HG03442 (cell line): ENCODE data around the gene MYH6.
"Not testable (repeated sequence)": the region's sequence is repeated elsewhere in the genome, so short reads cannot be mapped to it uniquely, and the experiment has no call there.

Source experiments
- ATAC-seq: cut with Tn5 transposase; IDR thresholded peaks from one replicate; pipeline ENCODE4 v1.9.1; 2021; ENCODE audit warnings: mild to moderate bottlenecking, moderate library complexity; ENCODE audit not compliant: unreplicated experiment

Gene MYH6

DNA sequence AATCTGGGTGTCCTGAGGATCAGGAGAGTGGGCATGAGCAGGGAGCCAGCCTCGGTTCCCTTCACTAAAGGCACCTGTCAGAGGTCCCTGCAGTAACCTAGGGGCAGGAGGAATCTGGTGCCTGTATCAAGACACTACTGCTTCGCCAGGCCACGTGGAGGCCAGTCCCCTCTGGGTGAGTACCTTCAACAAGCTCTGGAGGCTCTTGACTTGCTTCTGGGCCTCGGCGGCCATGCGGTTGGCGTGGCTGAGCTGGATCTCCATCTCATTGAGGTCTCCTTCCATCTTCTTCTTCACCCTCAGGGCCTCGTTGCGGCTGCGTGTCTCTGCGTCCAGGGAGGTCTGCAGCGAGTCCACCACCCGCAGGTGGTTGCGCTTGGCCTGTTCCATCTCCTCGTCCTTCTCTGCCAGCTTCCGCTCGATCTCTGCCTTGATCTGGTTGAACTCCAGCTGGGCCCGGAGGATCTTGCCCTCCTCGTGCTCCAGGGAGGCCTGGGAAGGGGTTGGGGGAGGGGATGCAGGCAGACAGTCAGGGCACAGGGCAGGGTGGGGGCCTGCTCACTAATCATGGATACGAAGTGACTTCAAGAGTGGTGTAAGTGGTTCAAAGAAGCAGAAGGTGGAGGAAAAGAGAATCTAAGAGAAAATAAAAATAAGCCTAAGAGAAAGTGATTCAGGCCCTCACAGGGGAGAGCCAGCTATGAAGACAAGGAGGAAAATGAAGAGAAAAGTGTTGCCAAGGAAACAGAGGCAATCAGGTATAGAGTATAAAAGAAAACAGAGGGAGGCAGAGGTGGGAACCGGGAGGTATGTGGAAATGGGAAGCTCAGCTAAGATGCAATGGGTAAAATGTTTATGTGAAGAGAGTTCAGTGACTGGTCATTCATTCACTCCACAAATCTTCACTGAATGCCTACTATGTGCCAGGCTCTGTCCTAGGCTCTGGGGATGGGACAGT, 8.0 kb upstream of the MYH6 start:
- no peak for ATAC-seq

GRCh38 chr14:23414906-23415820, 7.1 kb upstream of the MYH6 start:
- ATAC-seq: no peak

- no peak for ATAC-seq
Measured at GRCh38 chr14:23414254-23414653, 6.2 kb upstream of the MYH6 start.

GRCh38 chr14:23413681-23414080, 5.6 kb upstream of the MYH6 start:
- ATAC-seq: no peak

GRCh38 chr14:23411563-23412525, 3.8 kb upstream of the MYH6 start:
- ATAC-seq: no peak

DNA sequence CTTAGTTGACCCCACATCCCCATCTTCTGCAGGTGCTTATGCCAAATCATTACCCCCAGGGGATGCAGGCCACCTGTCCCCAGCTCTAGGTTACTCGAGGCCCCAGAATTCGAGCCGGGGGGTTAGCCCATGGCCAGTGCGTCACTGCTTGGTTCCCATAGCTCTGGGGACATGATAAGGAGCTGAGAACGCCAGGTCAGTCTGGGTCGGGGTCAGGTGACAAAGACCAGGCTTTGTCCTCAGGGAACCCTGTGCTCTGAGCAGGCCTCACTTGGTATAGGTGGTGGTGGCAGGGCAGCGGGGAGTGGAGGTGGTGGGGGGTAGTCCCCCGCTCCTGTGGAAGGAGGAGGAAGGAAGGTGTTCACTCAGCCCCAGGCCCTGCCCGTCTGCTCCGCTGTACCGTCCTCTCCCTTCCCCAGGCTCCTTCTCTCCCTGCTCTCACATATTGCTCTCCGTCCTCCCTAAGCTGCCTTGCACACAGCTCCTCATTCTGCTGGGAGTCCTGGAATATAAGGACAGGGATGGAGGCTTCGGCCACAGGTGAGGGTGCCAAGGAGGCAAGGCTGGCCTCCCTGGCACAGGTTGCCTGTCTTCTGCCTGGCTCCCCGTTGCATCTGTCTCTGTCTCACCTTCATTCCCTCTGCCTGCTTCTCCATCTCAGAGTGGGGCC, 2.0 kb upstream of the MYH6 start:
- ATAC-seq: no peak

GRCh38 chr14:23409475-23409874, 1.4 kb upstream of the MYH6 start:
- ATAC-seq: peak; percentile 64

DNA sequence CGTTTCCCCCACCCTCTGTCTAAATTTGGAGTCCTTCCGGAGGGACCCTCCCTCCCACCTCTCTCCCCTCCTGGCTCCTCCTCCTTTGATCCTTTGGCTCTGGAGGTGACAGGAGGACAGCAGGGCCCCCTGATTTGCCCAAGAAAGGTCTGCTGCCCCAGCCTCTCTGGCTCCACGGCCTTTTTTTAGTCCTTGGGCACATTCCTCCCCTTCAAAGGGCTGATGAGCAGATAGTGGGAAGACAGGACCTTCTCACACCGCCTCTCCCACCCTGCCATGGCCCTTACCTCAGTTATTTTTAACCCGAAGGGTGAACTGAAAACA, 196 bp upstream of the MYH6 start:
- ATAC-seq: no peak

DNA sequence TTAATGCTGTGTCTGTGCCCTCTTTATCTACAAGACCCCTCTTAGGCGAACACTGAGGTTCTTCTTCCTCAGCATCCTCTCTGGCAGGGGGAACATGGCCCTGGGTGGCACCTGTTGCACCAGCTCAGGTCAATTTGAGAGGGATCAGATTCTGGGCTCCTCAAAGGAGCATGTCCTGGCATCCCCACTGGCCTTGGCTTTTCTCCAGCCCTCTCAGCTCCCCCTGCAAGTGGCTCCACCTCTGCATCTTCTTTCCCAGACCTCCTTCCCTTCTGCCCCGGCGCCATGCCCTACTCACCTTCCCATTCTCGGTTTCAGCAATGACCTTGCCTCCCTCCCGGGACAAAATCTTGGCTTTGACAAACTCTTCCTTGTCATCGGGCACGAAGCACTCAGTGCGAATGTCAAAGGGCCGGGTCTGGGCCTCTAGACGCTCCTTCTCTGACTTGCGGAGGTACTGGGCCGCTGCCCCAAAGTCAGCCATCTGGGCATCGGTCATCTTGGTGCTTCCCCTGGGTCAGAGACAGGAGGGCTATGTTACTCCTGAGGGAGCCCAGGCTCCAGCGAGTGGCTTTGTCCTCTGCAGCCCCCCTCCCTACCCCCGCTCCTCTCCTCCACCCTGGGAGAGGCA, 1.2 kb downstream of the MYH6 start:
- ATAC-seq: no peak

DNA sequence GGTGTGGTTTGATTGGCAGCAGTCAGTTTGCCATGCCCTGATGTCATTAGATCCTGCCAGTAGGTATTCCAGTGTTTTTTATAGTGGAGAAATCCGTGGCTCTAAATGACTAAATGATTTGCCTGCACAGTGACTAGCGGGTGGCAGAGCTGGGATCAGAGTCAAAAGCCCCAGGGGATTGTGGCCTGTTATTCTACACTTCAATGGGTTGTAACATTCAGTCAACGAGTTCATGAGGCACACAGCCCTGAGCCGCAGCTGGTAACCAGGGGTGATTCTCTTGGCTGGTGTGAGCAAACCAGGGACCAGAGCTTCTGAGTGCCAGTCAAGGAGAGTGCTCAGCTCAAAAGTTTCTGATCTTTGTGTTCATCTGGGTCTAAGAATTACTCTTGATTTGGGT, 1.8 kb downstream of the MYH6 start:
- peak; percentile 47 for ATAC-seq

DNA sequence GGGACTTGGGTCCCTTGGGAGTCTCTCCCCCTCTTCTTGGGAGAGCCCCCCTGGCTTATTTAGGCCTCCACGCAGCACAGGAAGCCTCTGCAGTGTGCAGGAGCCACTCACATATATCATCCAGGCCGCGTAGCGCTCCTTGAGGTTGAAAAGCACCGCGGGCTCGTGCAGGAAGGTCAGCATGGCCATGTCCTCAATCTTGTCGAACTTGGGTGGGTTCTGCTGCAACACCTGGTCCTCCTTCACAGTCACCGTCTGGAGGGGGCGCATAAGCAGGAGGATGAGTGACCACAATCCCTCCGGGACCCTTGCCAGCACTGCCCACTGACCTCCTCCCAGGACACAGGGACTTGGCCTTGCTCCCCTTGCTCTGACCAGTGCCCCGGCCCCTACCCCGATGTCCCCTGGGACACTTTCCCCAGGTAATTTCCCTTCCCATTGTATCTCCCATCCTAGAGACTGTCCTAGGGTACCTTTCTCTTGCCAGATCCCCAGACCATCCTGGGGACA, 2.5 kb downstream of the MYH6 start:
- ATAC-seq: no peak

- ATAC-seq: no peak
Measured at GRCh38 chr14:23405096-23405495, 3.0 kb downstream of the MYH6 start.

GRCh38 chr14:23404331-23404900, 3.7 kb downstream of the MYH6 start:
- no peak for ATAC-seq

DNA sequence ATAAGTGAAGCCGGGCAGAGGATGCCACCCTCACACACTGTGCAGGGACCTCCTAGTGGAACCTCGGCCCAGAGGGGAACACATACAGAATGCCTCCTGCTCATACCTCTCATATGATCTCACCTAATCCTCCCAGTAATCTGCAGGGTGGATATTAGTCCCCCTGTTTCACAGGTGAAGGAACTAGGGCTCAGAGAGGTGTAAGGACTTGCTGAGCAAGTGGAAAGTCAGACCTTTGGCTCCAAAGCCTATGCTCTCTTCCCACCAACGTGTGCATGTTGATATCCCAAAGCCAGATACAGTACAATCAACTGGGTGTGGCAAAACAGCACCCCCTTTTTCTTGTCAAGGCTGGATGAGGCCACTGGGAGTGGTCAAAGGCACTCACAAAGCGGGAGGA, 4.2 kb downstream of the MYH6 start:
- ATAC-seq: no peak

- ATAC-seq: no peak
Measured at GRCh38 chr14:23403139-23403438, 5.0 kb downstream of the MYH6 start.

DNA sequence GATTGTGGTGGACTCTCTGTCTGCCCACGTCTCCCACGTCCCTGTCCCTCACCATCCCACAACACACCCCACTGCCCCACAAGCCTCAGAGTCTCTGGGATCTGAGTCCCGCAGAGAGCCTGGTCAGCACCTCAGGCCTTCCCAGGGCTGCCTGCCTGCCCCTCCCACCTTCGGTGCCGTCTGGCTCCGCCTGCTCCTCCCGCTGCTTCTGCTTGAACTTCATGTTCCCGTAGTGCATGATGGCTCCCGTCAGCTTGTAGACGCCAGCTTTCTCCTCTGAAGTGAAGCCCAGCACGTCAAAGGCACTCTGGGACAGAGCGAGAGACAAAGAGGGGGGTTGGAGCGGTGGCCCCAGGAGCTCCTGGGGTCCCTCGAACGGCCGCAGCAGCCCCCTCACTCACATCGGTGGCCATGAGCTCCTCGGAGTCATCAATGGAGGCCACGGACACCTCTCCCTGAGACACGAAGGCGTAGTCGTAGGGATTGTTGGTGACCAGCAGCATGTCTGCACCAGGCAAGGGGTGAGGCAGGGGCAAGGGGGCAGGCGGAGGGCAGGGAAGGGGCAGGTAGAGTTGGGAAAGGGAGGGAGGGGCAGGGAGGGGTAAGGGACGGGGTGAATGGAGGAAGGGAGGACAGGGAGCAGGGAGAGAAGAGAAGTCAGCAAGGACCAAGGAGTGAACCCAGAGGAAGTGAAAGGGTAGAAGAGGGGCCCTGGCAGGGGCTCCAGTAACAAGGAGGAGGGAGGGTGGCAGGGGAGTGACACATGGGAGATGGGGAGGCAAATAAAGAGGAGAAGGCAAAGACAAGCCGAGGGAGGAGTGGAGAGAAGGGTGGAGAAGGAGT, 5.6 kb downstream of the MYH6 start:
- ATAC-seq: no peak

GRCh38 chr14:23401291-23401690, 6.8 kb downstream of the MYH6 start:
- ATAC-seq: no peak

GRCh38 chr14:23400496-23401149, 7.5 kb downstream of the MYH6 start:
- not testable (repeated sequence) for ATAC-seq
